LNCAP (cell line): ENCODE results near the gene VTI1B.

Experiments
- CTCF ChIP-seq: fragments of 450-650 bp; IDR thresholded peaks from 2 replicates; pipeline ENCODE4 v1.5.1; 2017; ENCODE audit warnings: mild to moderate bottlenecking

VTI1B gene

GRCh38 chr14:67620217-67620785 is 54.1 kb downstream of the VTI1B start:
- TF ChIP-seq CTCF, result no peak

DNA sequence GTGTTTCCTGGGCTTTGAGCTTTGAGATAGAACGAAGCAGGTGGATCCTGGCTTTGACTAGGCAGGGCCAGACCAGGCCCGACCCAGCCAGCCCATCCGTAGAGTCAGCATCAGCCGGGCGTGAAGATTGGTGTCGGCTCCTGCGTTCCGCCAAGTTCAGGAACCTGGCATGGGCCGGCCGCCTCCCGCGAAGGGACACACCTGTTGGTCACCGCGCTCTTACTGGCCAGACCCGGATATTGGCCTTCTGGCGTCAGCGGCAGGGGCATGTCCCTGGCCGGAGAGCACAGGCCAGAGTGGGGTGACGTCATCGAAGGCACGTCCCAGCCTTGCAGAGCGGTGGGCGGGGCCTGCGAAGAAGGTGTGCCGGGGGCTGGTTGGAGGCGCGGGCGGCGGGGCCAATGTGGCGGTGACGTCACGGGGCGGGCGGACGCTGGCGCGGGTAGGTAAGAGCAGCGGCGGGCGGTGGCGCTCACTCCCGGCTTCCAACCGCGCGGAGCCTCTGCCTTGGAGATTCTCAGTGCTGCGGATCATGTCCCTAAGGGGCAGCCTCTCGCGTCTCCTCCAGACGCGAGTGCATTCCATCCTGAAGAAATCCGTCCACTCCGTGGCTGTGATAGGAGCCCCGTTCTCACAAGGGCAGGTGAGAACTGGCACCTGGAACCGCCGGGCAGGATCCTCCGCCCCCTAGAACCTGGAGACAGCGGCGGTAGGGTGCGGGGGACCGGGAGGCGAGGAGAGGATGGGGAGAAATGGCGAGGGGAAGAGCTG is 54.8 kb downstream of the VTI1B start, which contains the start of gene ARG2:
Gene ARG2, plus strand, starts transcription at position 475 of the 771 bp plus-strand sequence. Its CDS starts 58 bp downstream, at position 533.
- TF ChIP-seq CTCF, result peak; percentile 22; the same call in 1 of the 2 replicates

DNA sequence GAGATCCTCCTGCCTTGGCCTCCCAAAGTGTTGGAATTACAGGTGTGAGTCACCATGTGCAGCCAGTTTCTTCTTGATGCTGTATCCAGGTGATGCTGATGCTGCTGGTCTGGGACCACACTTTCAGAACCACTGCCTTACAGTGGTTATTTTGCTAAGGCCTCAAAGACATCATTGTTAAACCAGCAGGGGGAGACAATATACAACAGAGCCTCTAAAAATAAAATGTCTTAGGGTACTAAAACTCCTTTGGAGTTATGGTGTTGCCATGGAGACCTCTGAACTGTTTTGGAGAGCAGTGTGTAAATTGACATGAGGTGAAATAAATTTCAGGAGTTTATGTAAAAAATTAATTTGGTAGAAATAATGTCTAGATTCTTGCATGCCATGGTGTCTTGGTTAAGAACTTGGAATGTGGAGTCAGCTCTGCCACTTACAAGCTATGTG is 55.8 kb downstream of the VTI1B start:
- peak; percentile 73 for TF ChIP-seq CTCF

DNA sequence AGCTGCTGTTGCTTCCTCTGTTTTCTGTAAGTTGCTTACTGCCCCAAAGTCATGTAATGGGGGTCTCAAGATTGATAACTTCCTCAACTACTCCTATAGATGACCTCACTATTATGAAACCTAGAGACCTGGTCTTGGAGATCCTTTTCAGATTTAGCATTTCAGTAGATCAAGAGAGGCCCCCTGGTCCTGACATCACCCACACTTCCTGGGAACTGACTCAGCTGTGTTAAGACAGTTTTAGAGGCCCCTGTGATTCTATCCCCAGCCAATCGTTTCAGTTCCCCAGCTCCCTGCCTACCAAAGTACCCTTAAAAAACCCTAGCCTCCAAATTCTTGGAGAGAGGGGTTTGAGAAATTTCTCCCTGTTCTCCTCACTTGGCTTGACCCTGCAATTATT is 63.9 kb downstream of the VTI1B start:
- no peak for TF ChIP-seq CTCF

DNA sequence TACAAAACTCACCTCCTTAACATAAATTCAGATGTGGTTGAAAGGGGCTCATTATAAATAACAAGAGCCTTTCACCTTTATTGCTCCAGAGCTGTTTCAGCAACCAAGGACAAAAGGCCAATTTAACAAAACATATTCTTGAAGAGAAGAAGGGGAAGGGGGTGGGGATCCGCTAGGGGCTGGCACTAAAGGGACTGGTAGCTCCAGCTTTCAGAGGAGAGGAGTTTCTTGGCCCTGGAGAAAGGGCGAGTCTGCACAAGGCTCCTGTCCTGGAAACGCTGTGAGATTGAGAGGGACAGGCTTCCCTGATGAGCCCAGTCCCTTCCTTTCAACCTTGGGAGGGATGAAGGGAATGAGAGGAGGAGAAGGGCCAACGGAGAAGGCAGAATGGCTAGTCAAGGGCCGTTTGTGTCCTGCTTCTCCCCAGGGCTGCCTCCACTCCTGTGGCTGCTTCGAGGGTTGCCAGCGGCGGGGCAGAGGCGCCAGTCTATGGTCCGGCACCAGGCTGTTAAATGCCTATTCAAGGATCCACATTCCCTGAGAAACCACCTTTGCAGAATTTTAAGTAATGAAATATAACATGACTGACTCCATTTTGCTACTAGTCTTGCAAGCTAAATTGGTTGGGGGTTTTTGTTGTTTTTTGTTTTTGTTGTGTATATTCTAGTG is 64.7 kb downstream of the VTI1B start:
- no peak for TF ChIP-seq CTCF

DNA sequence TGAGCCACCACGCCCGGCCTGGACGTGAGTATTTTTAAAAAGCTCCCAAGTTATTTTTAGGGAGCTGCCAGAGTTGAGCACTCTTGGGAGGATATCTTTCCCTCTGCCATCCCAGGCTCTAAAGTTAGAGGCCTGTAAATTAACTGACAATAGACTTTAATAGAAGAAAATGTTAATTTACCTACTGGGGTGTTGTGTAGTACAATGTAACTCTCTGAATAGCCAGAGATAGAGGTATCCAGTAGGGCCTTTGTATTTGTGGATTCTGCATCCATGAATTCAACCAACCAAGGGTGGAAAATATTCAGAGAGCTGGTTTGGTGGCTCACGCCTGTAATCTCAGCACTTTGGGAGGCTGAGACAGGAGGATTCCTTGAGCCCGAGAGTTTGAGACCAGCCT is 66.8 kb downstream of the VTI1B start:
- no peak for TF ChIP-seq CTCF

DNA sequence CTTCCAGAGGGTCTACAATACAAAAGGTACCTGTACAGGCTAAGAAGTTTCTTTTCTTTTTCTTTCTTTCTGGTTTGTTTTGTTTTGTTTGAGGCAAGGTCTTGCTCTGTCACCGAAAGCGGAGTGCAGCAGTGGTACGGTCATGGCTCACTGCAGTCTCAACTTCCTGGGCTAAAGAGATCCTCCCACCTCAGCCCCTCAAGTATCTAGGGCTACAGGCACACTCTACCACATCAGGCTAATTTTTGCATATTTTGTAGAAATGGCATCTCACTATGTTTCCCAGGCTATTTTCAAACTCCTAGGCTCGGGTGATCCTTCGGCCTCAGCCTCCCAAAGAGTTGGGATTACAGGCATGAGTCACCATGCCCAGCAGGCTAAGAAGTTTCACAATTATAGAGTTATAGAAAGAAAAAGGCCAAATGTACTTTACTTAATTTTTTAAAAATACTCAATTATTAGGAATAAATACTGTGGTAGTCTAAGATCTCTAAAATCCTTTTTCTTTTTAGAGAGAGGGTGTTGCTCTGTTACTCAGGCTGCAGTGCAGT is 71.4 kb downstream of the VTI1B start:
- no peak for TF ChIP-seq CTCF
